GM13976 (cell line): ENCODE data around the gene TAOK3.

Source experiments
- DNase-seq: peaks from one replicate; pipeline ENCODE4 v3.0.0; 2012; ENCODE audit warnings: low spot score
- CTCF ChIP-seq: IDR thresholded peaks from 2 replicates; pipeline ENCODE4 v1.5.1; 2012; ENCODE audit warnings: borderline replicate concordance, mild to moderate bottlenecking; ENCODE audit not compliant: insufficient read depth; ENCODE audit errors: extremely low read depth, missing control alignments, control extremely low read depth
- in situ Hi-C: fragments of 300-500 bp; cut with MboI; formaldehyde crosslinking; loops from one replicate; pipeline ENCODE4 v1.12.0; 2022; ENCODE audit warnings: low sequenced_read_pairs, mixed read lengths, inconsistent platforms; ENCODE audit not compliant: unreplicated experiment

Gene TAOK3

GRCh38 chr12:118193958-118194357, 178.7 kb downstream of the TAOK3 start:
- no peak for TF ChIP-seq CTCF
- in situ Hi-C loops: no loop called here
- DNase-seq: no peak

GRCh38 chr12:118193477-118193876, 179.2 kb downstream of the TAOK3 start:
- no peak for TF ChIP-seq CTCF
- in situ Hi-C loops: no loop called here
- no peak for DNase-seq

GRCh38 chr12:118190266-118190665, 182.4 kb downstream of the TAOK3 start:
- no peak for TF ChIP-seq CTCF
- no peak for DNase-seq
- in situ Hi-C loops: no loop called here

GRCh38 chr12:118189741-118190191, 182.9 kb downstream of the TAOK3 start:
- TF ChIP-seq CTCF: no peak
- in situ Hi-C loops: no loop called here
- no peak for DNase-seq

GRCh38 chr12:118188690-118189371, 183.9 kb downstream of the TAOK3 start:
- in situ Hi-C loops: no loop called here
- no peak for DNase-seq
- TF ChIP-seq CTCF: no peak

- DNase-seq: no peak
Observed at GRCh38 chr12:118187751-118188435, 184.8 kb downstream of the TAOK3 start.

More at GRCh38 chr12:118187751-118188435, 184.8 kb downstream of the TAOK3 start:
- in situ Hi-C loops: no loop called here
- no peak for TF ChIP-seq CTCF
